Skin epidermis (tissue), 12 donors: ENCODE measurements around the gene LGI1.

Experiments
- H3K27ac ChIP-seq, 21 experiments: fragments of 200-600 bp; sonication (generic) in 11 of 21; one replicate each; pipeline ENCODE4 v1.5.0; 2020; ENCODE audit warnings: mild to moderate bottlenecking in 3 of 21, inconsistent platforms in 2 of 21, moderate library complexity in 2 of 21
- H3K4me3 ChIP-seq, 7 experiments: fragments of 200-600 bp; sonication (generic) in 2 of 7; one replicate each; pipeline ENCODE4 v1.5.0; 2020; ENCODE audit warnings: inconsistent platforms in 2 of 7, mild to moderate bottlenecking in 2 of 7, moderate library complexity in 1 of 7

The LGI1 gene

DNA sequence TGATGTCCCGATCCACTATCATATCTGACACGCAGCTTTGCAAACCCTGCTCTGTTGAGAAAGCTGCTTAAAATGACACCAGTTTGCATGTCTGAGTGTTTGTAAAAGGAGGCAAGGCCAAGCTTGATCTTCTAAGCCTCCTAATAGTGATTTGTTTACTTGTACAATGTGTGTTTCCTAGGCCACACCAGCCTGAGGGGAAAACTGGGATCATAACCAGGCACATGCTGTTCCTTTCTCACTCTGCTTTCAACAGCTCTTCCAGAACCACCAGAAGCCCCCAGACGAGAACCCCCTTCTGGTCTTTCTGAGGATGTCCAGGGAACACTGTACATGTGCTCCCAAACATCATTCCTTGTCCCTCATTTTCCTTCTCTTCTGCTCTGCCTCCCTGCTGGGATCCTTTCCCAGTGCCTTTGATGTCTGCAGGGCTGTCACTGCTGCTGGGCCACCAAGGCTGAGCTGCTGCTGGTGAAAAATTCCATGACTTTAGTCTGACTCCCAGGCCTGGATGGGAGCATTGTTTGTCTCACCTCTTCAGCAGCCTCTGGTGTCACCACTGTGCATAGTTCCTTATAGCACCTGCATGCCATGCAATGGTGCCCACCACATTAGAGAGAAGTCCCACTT is 4.0 kb upstream of the LGI1 start:
- Histone ChIP-seq H3K4me3 (no peak overlapping the region), H3K27ac (no peak overlapping the region)

- Histone ChIP-seq H3K27ac (no peak overlapping the region), H3K4me3 (no peak overlapping the region)
Measured at GRCh38 chr10:93754761-93755160, 3.0 kb upstream of the LGI1 start.

GRCh38 chr10:93755443-93756116 is 2.2 kb upstream of the LGI1 start:
- no peak overlapping the region for H3K27ac ChIP-seq
- no peak overlapping the region for H3K4me3 ChIP-seq

DNA sequence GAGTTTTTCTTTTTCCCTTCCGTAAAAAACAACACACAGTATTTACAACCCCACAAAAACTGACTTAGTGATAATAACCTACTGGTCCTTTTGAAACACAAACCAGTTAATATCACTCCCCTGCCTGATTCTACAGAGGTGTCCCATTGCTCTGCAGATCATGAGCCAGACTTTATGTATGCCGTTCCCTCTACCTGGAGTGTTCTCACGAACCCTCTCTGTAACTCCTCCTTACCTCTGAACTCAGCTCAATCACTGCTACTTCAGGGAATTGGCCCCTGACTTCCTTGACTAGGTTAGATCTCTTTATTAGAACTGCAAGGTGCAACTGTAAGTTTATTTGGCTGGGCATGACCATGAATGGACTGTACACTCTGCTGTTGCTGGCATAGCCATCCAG is 1.6 kb upstream of the LGI1 start:
- Histone ChIP-seq H3K27ac (no peak overlapping the region), H3K4me3 (no peak overlapping the region)

DNA sequence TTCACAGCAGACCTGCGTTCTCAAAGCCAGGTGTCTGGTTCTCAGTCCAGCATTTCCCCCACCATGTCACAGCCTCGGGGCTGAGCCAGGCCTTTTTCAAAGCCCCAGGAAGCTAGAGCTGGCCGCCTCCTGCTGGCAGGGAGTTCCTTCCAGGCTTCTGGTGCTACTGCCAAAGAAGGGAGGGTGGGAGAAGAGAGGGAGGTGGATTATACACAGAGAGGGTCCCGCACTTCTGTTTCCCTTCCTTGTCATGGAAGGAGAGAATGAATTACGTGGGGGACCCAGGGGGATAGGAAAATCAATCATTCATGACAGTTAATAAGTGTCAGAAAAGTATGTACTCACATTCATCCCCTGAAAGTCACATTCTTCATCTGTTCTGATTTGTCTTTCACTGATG is 600 bp upstream of the LGI1 start:
- Histone ChIP-seq H3K27ac (no peak overlapping the region), H3K4me3 (no peak overlapping the region)

- Histone ChIP-seq H3K27ac (no peak overlapping the region), H3K4me3 (no peak overlapping the region)
Measured at GRCh38 chr10:93758508-93758885, 761 bp downstream of the LGI1 start.

DNA sequence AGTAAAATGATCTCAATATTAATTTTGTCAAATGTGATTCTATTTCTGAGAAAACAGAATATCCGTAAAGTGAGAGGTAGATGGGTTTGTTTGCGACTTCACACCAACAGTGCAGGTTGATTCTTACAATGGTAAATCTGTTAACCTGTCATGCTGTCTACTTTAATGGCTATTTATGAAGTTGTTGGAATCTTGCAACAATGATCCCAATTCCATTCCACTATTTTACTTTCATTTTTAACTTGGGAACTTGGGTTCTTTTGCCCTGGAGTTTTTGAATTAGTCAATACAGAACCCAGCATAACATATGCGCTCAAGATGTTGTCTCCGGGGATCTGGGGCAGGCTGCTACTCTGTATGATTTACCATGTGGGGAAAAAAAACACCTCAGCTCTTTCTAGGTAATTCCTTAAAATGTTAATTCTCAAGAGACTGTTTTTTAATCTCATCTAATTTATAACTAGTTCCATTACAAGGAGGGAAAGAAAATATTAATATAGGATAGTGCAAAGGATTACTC is 1.2 kb downstream of the LGI1 start:
- no peak overlapping the region for H3K4me3 ChIP-seq
- H3K27ac ChIP-seq = no peak overlapping the region

DNA sequence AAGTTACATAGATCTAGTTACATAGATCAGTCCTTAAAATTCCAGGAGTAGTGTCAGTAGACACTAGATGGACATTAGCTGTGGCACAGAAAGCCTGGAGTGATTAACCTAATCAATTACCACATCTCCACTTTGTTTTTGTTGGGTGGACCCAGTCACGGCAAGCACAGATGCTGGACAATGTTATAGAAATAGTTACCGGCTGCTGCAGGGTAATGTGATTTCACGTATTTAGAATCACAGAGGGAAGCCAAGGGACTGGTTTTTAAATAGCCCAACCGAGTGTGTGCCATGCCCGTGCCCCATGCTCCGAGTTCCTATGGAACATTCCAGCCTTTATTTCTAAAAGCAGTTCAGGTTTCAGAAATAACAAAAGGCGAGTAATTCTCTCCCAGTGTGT is 2.8 kb downstream of the LGI1 start:
- H3K27ac ChIP-seq = no peak overlapping the region

DNA sequence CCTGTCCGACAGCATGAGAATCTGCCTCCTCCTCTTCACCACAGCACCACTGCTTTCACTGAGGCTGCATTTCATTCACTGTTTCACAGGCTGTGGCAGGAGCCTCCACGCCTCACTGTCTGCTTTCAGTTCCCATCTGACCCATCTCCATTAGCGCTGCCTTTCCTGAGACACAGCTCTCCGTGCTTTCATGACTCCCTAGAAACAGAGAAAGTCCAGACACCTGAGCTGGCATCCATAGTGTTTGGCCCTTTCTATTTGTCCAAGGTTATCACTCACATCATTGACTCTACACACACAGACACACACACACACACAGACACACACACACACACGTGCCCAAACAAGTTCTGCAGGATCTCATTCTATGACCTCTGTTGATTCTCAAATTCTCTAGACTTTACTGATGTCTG is 5.2 kb downstream of the LGI1 start:
- H3K27ac ChIP-seq = no peak overlapping the region
- no peak overlapping the region for H3K4me3 ChIP-seq

More for the DNA sequence above, 2.8 kb downstream of the LGI1 start:
- no peak overlapping the region for H3K4me3 ChIP-seq

- H3K4me3 ChIP-seq = no peak overlapping the region
- no peak overlapping the region for H3K27ac ChIP-seq
Measured at GRCh38 chr10:93766918-93767317, 9.2 kb downstream of the LGI1 start.

- Histone ChIP-seq H3K27ac (no peak overlapping the region), H3K4me3 (no peak overlapping the region)
Measured at GRCh38 chr10:93767724-93768399, 10.1 kb downstream of the LGI1 start.

DNA sequence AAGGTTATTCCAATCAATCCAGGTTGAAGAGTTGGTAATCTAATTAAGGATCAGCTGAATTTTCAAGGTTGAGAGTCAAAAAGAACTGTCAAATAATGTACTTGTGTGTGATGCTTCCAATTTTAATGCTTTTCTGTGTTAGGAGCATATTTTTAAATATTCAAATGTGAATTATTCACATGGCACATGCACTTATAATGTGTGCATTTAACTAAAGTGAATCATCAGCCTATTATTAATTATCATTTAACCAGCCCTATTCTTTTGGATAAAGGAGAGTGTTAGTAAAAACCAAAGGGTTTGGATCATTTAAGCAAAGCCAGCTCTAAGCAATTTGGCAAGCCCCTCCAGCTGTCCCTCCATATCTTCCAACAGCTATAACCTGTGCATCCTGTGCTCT is 11.2 kb downstream of the LGI1 start:
- H3K27ac ChIP-seq = no peak overlapping the region
- no peak overlapping the region for H3K4me3 ChIP-seq

DNA sequence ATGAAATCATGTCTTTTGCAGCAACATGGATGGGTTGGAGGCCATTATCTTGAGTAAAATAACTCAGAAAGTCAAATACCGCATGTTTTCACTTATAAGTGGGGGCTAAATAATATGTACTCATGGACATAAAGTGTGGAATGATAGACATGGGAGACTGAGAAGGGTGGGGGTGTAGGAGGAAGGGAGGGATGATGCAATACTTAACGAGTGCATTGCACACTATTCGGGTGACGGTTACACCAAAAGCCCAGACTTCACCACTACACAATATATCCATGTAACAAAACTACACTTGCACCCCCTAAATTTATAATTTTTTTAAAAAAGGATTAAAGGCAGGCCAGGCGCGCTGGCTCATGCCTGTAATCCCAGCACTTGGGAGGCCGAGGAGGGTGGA is 13.6 kb downstream of the LGI1 start:
- no peak overlapping the region for H3K4me3 ChIP-seq

GRCh38 chr10:93773120-93773519 is 15.4 kb downstream of the LGI1 start:
- Histone ChIP-seq H3K4me3 (no peak overlapping the region), H3K27ac (no peak overlapping the region)

More for the DNA sequence above, 13.6 kb downstream of the LGI1 start:
- H3K27ac ChIP-seq = no peak overlapping the region

- Histone ChIP-seq H3K4me3 (no peak overlapping the region), H3K27ac (no peak overlapping the region)
Measured at GRCh38 chr10:93773705-93774104, 16.0 kb downstream of the LGI1 start.

- no peak overlapping the region for H3K27ac ChIP-seq
- no peak overlapping the region for H3K4me3 ChIP-seq
Measured at GRCh38 chr10:93775356-93775755, 17.6 kb downstream of the LGI1 start.

GRCh38 chr10:93777092-93777491 is 19.4 kb downstream of the LGI1 start:
- Histone ChIP-seq H3K27ac (no peak overlapping the region), H3K4me3 (no peak overlapping the region)

DNA sequence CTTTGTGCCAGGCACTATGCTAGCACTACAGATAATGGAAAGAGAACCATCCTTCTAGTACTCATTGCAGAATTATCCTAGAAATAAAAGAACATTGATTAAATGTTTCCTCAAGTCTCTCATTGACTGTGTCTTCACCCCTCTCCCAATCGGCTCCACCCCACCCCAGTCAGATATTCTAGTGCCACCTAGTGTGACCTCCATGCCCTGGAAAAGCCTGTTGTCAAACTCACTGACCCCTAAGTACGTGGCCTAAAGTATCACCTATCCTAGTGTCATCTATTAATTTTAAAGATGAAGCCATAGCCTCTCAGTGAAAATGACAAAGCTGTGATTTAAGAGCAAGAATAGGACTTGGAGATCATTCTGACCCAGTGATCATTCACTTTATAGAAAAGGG is 26.3 kb downstream of the LGI1 start:
- no peak overlapping the region for H3K4me3 ChIP-seq
- H3K27ac ChIP-seq = no peak overlapping the region

DNA sequence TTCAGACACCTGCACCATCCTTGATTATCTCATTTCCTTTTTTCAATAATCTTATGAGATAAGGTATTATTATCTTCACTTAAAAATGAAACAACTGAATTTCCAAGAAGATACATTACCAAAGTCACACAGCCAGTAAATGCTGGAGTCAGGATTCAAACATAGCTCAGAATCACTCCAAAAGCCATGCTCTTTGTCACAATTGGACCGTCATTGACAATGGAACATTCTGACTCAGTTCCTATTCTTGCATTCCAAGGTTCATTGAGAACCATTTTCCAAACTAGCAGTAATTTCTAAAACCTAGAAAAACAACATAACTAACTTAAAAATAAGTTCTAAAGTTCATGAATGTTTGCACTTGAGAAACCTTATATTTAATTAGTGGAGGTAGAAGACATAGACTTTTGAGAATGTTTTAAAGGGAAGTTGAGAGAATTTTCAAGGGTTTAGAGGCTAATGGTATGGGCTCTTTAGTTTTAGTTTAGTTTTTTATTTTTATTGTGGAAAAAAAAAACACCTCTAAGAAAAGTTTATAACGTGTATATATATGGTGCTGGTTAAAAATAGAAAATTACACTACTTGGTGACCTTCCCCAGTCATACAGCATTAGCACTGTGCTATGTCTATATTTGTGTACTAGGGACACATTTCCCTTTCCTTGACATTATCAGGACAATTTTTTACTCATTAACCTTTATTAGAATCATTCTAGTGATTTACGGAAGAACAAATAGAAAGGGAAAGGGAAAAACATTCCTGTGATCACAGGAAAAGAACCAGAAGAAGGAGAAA is 30.9 kb downstream of the LGI1 start:
- no peak overlapping the region for H3K4me3 ChIP-seq
- no peak overlapping the region for H3K27ac ChIP-seq

- no peak overlapping the region for H3K4me3 ChIP-seq
- H3K27ac ChIP-seq = no peak overlapping the region
Measured at GRCh38 chr10:93790439-93790838, 32.7 kb downstream of the LGI1 start.
